GM18870 (cell line): ENCODE measurements around the gene SLC25A11.
"Not testable (repeated sequence)": the region's sequence is repeated elsewhere in the genome, so short reads cannot be mapped to it uniquely, and the experiment has no call there.

Experiments used
- ATAC-seq: cut with Tn5 transposase; IDR thresholded peaks from one replicate; pipeline ENCODE4 v1.9.1; 2021; ENCODE audit warnings: moderate library complexity; ENCODE audit not compliant: unreplicated experiment

The SLC25A11 gene

DNA sequence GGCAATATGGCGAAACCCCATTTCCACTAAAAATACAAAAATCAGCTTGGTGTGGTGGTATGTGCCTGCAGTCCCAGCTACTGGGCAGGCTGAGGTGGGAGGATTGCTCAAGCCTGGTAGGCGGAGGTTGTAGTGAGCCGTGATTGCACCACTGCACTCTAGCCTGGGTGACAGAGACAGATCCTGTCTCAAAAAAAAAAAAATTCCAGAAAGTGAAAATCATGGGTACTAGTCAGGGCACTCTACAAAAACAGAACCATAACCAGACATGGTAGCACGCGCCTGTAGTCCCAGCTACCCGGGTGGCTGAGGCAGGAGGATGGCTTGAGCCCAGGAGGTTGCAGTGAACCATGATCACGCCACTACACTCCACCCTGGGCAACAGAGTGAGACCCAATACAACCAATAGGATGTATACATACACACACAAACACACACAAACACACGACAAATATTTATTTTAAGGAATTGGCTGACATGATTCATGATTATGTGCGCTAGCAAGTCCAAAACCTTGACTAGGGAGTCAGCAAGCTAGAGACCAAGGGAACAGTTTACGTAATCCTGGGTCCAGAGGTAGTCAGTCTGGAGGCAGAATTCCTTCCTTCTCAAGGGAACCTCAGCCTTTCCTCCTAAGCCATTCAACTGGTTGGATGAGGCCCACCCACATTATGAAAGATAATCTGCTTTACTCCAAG, 19.3 kb downstream of the SLC25A11 start:
- no peak for ATAC-seq

GRCh38 chr17:4919511-4920047, 20.3 kb downstream of the SLC25A11 start:
- ATAC-seq, result no peak

- ATAC-seq, result not testable (repeated sequence)
Measured at GRCh38 chr17:4914551-4914950, 25.3 kb downstream of the SLC25A11 start.

- no peak for ATAC-seq
Measured at GRCh38 chr17:4913994-4914393, 25.9 kb downstream of the SLC25A11 start.

- no peak for ATAC-seq
Measured at GRCh38 chr17:4908711-4909496, 30.9 kb downstream of the SLC25A11 start.

GRCh38 chr17:4908301-4908700, 31.5 kb downstream of the SLC25A11 start:
- no peak for ATAC-seq

DNA sequence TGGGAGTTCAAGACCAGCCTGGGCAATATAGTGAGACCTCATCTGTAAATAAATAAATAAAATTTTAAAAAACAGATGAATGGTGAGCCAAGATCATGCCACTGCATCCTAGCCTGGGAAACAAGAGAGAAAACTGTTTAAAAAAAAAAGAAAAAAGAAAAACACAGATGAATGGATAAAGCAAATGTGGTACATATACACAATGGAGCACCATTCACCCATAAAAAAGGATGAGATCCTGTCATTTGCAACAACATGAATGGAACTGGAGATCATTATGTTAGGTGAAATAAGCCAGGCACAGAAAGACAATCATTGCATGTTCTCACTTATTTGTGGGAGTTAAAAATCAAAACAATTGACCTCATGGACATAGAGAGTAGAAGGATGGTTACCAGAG, 33.2 kb downstream of the SLC25A11 start:
- not testable (repeated sequence) for ATAC-seq

DNA sequence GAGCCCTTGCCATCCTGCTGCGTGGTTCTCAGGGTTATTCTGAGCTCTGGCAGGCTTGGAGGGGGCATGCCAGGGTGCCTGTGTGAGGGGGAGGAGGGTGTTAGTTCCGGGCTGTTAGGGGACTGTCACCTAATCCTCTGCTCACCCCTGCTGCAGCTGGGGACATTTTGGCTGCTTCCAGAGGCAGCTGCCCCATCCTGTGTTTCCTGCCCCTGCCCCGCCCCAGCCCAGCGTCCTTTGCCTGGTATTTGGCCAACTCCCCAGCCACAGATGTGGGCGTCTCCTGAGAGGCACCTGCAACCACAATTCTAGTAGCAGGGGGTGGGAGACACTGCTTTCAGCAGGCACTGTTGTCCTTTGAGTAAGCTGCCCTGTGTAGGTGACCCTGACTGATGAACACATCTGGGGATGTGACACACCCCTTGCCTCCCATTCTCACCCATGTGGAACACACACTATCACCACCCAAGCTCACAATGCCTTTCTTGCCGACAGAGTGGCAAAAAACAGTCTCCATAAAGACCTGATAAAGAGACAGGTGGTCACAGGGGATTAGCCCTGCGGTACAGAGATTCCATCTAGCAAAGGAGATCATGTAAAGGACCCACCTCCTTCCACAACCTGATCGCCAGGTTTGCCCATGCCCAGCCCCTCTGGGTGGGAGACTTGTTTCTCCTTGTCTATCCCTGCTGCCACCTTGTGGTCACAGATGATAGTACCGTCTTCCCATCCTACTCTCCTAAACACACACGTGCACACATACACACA, 36.6 kb downstream of the SLC25A11 start, which contains the start of gene CHRNE:
CHRNE (minus strand) TSS at position 48 of the 768 bp plus-strand sequence; CDS start at position 13, 35 bp downstream.
- no peak for ATAC-seq

DNA sequence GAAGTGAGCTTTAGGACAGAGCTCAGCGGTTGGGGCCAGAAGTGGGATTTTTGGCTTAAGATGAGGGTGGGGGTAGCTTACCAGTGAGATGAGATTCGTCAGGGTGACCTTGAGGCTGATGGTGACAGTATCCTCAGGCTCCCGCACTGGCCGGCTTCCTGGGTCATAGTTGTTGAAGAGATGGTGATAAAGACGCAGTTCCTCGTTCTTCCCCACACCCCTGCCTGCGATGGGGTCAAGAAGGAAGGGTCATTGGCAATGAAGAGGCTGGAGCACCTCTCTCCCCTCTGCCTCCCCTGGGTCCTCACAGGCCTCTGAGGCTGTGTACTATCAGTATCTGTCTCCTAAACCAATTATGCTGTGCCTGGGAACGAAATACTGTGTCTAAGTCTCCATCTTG, 37.3 kb downstream of the SLC25A11 start:
- no peak for ATAC-seq

DNA sequence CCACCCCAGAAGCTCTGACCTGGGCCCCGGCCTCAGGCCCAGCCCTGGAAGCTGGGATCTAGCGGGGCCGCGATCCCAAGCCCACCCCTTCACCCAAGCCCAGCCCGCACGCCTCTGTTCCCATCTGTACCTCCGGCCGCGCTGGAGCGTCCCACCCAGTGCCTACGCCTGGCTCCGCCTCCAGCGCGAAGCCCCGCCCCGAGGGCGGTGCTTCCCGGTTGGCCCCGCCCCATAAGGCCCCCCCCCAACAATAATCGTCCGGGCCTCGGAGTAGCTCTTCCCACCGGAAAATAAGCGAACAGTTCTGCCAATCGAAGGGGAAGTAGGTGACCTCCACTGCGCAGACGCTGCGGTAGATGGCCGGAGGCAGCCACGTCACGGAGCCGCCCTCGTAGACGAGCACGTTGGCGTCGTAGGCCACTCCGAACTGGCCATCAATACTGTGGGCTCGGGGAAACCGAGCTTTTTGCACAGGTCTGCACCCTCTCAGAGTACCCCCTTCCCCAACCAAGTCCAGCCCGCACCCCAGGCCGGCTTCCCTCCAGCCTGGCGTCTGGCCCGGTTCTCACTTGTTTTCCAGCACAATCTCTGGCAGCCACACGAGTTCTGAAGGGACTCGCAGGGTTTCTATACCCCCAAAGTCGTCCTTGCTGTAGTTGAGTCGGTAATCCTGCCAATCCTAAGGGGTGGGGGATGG, 38.0 kb downstream of the SLC25A11 start:
- no peak for ATAC-seq

DNA sequence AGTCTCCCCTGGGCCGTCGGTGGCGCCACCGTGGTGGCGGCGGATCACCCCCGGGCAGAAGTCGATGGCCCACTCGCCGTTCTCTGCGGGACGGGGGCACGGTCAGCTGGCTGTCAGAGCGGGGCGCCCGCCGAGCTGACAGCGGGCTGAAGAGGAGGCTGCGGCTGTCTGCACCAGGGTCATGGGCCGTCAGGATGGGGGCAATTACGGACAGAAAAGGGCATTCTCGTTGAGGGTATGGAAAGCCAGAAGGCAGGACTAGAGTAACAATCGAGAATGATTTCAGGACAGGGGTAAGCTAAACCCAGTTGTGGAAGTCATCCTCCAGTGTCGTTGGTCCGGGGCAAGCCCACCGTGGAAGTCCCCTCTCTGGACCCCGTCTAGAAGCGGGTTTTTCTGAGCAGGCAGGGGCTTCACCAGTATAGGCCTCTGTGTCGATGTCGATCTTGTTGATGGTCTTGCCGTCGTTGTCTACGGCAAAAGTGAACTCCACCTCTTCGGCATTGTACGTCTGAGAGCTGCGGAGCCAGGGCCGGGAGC, 38.7 kb downstream of the SLC25A11 start:
- no peak for ATAC-seq

GRCh38 chr17:4900231-4901107, 39.4 kb downstream of the SLC25A11 start:
- ATAC-seq, result no peak

DNA sequence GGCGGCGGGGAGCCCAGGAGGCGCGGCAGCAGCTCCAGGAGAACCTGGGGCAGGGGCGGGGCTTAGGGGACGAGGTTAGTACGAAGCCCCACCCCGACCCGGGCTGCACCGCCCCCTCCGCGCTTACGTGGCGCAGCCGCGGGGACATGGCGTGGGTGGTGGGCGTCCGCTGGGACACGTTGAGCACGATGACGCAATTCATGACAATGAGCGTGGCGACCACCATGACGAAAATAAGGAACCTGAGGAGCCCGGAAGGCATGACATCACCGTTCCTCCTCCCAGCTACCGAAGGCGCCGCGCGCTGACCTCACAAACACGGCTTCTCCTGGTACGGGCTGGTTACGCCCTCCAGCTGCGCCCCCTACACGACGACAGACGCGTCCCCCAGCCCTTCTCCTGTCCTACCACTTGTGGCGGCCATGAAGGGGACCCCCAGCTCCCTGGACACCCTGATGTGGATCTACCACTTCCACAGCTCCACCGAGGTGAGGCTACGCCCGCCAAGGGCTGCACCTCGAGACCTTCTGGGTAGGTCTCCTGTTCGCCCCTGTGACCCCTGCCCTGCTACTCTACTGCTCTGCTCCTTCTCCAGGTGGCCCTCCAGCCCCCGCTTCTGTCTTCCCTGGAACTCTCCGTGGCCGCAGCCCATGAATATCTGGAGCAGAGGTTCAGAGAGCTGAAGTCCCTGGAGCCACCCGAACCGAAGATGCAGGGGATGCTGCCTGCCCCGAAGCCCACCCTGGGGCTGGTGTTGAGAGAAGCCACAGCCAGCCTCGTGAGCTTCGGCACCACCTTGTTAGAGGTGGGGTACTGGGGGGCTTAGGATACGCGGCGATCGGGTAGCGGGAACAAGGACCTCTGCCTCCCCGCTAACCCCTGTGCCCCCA, 40.3 kb downstream of the SLC25A11 start, which contains the start of gene C17orf107:
C17orf107 (plus strand) TSS at position 196 of the 890 bp plus-strand sequence; CDS start at position 423, 227 bp downstream.
- no peak for ATAC-seq

- ATAC-seq, result no peak
Measured at GRCh38 chr17:4898927-4899326, 40.9 kb downstream of the SLC25A11 start.

DNA sequence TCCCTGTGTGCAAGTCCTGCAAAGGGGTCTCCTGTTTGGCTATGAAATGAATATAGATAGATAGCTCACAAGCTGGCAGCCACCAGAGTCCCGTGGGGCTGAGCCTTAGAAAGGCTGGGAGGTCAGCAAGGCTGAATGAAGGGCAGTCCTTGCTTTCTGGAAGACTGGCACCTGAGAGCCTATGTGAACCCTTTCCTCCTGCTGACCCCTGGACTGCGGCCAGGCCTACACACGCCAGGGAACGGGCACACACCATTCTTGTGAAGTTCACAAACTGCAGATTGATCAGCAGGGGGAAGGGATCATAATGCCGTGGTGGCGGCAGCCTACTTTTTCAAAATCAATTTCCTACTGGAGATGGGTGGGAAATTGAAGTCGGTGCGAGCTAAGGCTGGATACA, 41.5 kb downstream of the SLC25A11 start:
- no peak for ATAC-seq

DNA sequence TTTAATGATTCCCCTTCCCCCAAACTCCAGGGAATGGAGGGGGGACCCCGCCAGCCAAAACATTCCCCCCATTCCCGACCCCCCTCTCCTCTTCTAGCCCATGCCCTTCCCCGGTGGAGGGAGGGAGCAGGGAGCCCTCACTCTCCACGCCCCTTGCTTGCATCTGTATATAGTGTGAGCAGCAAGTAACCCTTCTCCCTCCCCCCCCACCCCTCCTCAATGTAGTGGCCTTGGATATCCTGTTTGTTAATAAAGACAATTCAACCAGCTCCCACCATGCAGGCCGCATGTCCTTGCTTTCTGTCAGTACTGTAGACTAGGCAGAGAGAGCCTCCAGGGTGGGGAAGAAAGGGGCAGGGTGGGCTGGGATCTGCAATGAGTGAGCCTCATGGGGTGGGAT, 42.1 kb downstream of the SLC25A11 start:
- no peak for ATAC-seq

DNA sequence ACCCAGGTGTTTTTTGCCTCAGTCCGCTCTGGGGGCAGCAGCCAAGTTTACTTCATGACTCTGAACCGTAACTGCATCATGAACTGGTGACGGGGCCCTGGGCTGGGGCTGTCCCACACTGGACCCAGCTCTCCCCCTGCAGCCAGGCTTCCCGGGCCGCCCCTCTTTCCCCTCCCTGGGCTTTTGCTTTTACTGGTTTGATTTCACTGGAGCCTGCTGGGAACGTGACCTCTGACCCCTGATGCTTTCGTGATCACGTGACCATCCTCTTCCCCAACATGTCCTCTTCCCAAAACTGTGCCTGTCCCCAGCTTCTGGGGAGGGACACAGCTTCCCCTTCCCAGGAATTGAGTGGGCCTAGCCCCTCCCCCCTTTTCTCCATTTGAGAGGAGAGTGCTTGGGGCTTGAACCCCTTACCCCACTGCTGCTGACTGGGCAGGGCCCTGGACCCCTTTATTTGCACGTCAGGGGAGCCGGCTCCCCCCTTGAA, 42.6 kb downstream of the SLC25A11 start:
- ATAC-seq, result no peak
